Activated T-cell treated with anti-CD3 and anti-CD28 coated beads for 24 hours (primary cell): Measurements from ENCODE around the gene TLK1.

Source experiments
- DNase-seq: peaks from one replicate; pipeline ENCODE4 v3.0.0-alpha.2; 2020; ENCODE audit warnings: low read depth

Gene TLK1

DNA sequence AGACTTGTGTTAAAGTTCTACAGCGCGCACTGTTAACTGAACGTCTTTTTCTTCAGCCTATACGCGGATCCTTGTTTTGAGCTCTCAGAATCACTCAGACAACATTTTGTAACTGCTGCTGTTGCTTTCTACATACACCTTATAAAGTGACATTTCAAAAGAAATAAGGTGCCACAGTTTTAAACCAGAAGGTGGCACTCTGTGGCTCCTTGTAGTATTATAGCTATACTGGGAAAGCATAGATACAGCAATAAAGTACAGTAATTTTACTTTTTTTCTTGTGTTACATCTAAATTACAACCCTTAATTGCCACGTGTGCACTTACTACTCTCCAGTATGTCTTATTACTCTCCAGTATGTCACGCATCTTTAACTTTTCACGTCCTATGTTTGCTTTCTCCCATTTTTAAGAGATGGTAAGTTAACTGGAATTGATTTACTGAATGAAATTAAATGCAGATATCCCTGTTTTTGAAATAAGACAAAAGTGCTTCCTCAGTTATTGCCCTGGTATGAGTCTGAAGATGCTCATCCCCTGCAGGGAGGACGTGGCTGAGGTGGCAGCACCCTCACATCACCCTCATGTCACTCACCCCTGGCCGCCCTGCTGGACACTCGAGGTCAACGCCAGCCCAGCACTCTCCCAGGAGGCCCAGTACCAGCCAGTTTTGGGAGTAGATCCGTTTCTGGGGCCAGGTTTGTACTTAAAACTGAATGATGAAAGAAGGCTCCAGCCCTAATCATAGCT, 193.9 kb downstream of the TLK1 start:
- no peak for DNase-seq

DNA sequence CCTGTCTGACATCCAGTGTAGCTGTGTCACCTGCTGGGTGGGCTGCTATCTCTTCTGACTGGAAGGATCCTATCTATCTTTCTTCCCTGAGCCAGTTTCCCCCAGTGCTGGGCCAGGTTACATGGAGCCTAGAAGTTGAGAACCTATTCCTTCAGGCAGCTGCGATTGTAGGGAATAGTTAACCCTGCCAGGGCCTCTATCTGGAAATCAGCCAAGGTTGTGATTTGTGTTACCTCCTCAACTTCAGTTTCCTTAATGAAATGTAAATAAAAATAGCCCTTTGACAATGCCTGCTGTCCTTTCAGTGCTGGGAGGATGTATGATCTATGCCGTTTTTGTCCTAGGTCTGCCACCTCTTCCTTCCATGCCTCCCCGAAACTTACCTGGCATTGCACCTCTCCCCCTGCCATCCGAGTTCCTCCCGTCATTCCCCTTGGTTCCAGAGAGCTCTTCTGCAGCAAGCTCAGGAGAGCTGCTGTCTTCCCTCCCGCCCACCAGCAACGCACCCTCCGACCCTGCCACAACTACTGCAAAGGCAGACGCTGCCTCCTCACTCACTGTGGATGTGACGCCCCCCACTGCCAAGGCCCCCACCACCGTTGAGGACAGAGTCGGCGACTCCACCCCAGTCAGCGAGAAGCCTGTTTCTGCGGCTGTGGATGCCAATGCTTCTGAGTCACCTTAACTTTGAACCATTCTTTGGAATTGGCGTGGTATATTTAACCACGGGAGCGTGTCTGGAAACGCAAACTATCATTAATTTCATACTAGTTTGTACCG, 195.1 kb downstream of the TLK1 start:
- no peak for DNase-seq

DNA sequence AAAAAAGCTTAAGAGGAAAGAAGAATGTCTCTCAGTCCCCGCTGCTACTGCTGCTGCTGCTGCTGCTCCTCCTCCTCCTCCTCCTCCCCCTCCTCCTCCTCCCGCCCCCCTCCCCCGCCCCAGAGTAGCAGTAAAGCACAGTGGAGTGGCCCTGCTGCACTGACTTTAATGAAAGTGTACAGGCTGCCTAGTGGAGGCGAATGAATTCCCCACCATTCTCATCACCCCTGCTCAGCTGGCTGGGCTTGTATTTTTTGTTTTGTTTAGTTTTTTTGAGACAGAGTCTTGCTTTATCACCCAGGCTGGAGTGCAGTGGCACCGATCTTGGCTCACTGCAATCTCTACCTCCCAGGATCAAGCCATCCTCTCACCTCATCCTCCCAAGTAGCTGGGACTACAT, 197.3 kb downstream of the TLK1 start:
- DNase-seq: no peak

DNA sequence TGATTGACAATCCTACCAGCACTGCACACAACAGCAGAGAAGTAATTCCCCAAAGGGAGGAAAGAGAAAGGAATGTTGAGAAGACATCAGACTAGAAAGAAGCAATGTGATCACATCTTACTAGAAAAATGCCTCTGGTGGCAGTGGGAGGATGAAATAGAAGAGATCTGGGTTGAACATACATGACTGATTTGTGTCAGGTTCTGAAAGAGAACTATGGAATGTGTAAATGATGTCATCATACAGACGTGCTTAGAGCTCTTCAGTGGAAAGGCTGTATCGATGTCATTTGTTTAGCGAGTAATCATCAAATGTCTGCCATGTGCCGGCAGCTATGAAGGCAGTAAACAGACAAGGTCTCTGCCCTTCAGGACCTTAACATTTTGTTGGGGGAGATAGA, 206.8 kb downstream of the TLK1 start:
- no peak for DNase-seq

DNA sequence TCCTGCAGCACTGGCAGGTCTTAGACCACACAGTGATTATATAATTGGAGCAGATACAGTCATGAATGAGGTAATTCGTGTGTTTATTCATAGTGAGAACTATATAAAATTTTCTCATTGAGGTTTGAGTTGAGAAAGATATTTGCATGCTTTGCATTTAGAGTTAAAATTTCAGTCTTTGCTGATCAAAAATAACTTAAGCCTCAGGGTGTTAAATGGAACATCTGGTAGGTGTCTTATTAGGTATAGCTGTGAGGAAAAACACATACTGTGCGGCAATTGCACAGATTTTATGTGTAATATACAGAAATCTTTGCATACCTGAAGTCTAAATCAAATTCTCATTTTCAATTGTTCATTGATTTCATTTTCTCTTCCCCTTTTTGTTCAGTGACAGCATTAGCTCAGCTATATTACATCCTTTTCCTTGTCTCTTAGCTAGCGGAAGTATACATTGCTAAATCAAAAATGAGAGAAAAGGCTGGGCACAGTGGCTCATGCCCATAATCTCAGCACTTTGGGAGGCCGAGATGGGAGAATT, 210.4 kb downstream of the TLK1 start:
- no peak for DNase-seq

DNA sequence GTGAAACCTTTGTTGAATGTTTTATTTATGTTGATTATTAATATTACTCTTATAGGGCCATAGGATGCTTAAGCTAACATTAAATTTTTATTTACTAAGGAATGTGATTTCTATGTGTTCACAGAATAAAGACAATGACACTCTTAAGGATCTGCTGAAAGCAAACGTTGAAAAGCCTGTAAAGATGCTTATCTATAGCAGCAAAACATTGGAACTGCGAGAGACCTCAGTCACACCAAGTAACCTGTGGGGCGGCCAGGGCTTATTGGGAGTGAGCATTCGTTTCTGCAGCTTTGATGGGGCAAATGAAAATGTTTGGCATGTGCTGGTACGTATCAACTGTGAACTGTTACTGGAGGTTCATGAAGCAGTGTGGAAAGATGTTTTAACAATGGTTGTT, 211.3 kb downstream of the TLK1 start:
- no peak for DNase-seq

DNA sequence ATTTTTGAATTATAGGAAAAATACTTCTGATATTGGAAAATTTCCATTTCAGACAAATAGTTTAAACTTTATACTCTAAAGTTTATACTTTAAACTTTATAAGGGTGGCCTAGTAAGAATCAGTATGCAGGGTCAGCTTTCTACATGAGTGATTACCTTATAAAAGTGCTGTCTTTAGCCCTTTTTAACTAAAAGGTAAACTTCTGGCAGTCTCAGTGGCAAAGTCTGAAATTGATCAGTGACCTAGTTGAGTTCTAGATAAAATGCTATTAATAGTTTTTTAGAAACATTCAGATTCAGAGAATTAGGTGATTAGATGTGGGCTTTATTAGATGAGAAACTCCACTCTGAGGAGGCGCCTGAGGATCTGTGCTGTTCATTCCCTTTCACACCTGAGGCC, 216.1 kb downstream of the TLK1 start:
- DNase-seq: no peak

DNA sequence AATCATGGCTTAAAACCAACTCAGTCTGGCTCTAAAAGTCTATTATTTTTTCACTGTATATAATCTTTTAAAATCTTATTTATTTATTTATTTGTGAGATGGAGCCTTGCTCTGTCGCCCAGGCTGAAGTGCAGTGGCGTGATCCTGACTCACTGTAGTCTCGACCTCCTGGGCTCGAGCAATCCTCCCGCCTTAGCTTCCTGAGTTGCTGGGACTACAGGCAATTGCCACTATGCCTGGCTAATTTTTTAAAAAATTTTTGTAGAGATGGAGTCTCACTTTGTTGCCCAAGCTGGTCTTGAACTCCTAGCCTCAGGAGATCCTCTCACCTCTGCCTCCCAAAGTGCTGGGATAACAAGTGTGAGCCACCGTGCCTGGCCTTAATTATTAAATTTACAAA, 217.1 kb downstream of the TLK1 start:
- DNase-seq: no peak

DNA sequence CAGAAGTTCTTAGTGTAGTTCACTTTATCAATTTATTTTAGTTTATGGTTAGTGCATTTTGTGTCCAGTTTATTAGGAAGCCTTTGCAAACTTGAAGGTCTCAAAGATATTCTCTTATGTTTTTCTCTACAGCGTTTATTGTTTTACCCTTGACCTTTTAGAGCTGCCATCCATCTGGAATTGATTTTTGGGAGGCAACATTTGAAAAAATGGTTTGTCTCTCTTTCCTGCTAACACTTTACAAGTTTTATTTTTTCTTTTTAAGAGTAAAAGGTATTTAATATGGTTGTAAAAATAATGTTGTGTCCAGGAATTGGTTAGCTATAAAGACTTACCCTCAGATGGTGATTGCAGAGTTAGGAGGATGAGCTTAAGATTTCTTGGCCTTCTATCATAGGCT, 217.7 kb downstream of the TLK1 start:
- DNase-seq: no peak

DNA sequence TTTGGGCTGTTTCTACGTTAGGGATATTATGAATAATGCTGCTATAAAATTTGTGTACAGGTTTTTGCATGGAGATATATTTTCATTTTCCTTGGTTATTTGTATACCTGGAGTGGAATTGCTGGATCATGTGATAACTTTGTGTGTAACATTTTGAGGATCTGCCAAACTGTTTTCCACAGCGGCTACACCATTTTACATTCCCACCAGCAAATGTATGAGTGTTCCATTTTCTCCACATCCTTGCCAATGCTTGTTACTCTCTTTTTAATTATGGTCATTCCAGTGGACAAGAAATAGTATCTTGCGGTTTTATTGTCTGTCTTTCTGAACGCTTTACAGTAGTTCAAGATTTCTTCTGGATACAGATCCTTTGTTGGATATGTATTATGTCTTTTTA, 218.1 kb downstream of the TLK1 start:
- no peak for DNase-seq
